ENCODE measurements around the gene SUCLG2. TPM values are rescaled to one million over a fixed set of nuclear protein-coding genes. Genes with fewer than 3 reads are reported as not detected.
A peak's percentile ranks its signal among the peaks of the same experiment; 100 is the strongest.

The SUCLG2 gene, protein sequence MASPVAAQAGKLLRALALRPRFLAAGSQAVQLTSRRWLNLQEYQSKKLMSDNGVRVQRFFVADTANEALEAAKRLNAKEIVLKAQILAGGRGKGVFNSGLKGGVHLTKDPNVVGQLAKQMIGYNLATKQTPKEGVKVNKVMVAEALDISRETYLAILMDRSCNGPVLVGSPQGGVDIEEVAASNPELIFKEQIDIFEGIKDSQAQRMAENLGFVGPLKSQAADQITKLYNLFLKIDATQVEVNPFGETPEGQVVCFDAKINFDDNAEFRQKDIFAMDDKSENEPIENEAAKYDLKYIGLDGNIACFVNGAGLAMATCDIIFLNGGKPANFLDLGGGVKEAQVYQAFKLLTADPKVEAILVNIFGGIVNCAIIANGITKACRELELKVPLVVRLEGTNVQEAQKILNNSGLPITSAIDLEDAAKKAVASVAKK
- 41.4 and 52.7 TPM in 2 replicates for total RNA-seq (2014; rRNA removed; shearing (Covaris generic))

GRCh38 chr3:67654099-67654843, at the start of gene SUCLG2:
TSS of gene SUCLG2 (minus strand) at chr3:67654612. CDS start at chr3:67654586, 26 bp downstream.
- Histone ChIP-seq H3K4me3 (ENCODE audit: insufficient read depth, low read depth, low read length) (peak within 1 kb of the TSS; percentile 75), H3K27me3 (ENCODE audit: control insufficient read depth, insufficient read depth, low read length) (no peaks in the 10 kb centered on the region), H3K36me3 (replicated peaks; ENCODE audit: control insufficient read depth, insufficient read depth, low read length) (no peaks in the 10 kb centered on the region)
- peak; percentile 87 for DNase-seq

DNA sequence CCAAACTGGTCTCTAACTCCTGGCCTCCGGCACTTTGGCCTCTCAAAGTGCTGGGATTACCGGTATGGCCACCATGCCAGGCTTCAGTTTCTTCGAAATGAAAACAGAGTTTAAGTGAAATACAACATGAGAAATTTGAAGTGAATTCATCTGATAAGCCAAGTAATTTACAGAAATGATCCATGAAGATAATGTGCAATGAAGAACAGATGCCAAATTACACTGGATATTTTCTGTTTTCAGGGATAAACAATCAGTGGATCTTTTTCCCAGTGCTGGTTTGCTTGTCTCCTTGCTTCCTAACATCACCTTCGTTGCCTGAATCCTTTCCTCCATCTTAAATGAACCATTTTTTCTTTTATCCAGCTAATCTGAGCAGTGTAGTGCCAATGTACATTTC, 46.2 kb upstream of the SUCLG2 start:
- DNase-seq: no peak
- Histone ChIP-seq H3K36me3 (replicated peaks; ENCODE audit: control insufficient read depth, insufficient read depth, low read length) (no peaks in the 10 kb centered on the region), H3K4me3 (ENCODE audit: insufficient read depth, low read depth, low read length) (no peak overlapping the region), H3K27me3 (ENCODE audit: control insufficient read depth, insufficient read depth, low read length) (no peaks in the 10 kb centered on the region)

DNA sequence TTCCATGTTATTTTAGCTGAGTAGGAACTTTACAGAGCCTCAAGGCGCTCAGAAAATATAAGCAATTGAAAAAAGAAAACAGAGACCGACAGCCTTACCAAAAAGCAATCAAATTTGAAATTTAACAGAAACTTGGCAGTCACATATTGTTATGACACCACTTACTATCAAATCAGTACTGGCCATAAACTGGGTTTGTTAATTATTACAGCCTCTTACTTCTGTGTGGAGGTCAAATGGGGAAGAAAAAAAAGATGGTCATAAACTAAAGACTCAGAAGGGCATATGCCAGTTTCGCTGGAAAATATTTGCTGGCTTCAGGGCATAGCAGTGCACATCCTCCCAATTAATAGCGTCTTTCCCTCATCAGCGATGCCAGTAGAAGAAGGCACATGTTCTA, 45.5 kb upstream of the SUCLG2 start:
- Histone ChIP-seq H3K36me3 (replicated peaks; ENCODE audit: control insufficient read depth, insufficient read depth, low read length) (no peaks in the 10 kb centered on the region), H3K27me3 (ENCODE audit: control insufficient read depth, insufficient read depth, low read length) (no peaks in the 10 kb centered on the region), H3K4me3 (ENCODE audit: insufficient read depth, low read depth, low read length) (no peak overlapping the region)
- DNase-seq: no peak

GRCh38 chr3:67692621-67693020, 38.2 kb upstream of the SUCLG2 start:
- no peak for DNase-seq
- H3K27me3 ChIP-seq (ENCODE audit: control insufficient read depth, insufficient read depth, low read length): no peaks in the 10 kb centered on the region
- H3K4me3 ChIP-seq (ENCODE audit: insufficient read depth, low read depth, low read length): no peak overlapping the region
- no peaks in the 10 kb centered on the region for H3K36me3 ChIP-seq (replicated peaks; ENCODE audit: control insufficient read depth, insufficient read depth, low read length)

DNA sequence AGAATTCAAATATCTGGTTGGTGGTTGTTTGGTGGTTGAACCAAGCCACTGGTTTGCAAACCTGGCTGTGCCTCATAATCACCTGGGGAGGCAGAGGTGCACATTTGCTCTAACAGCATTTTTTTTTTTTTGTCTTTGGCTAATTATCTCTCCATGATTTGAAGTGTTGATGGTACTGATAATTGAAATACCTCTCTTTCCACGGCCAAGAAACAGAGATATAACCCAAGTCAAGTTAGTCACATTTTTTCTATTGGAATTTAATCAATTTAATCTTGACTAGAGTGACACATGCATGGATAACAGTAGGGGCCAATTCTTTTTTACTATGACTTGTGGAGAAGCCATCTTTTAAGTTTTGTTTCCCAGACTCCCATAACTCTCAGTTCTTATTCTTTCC, 37.5 kb upstream of the SUCLG2 start:
- no peaks in the 10 kb centered on the region for H3K36me3 ChIP-seq (replicated peaks; ENCODE audit: control insufficient read depth, insufficient read depth, low read length)
- no peak for DNase-seq
- H3K27me3 ChIP-seq (ENCODE audit: control insufficient read depth, insufficient read depth, low read length): no peaks in the 10 kb centered on the region
- H3K4me3 ChIP-seq (ENCODE audit: insufficient read depth, low read depth, low read length): no peak overlapping the region

GRCh38 chr3:67691207-67691606, 36.8 kb upstream of the SUCLG2 start:
- Histone ChIP-seq H3K4me3 (ENCODE audit: insufficient read depth, low read depth, low read length) (no peak overlapping the region), H3K36me3 (replicated peaks; ENCODE audit: control insufficient read depth, insufficient read depth, low read length) (no peaks in the 10 kb centered on the region), H3K27me3 (ENCODE audit: control insufficient read depth, insufficient read depth, low read length) (no peaks in the 10 kb centered on the region)
- no peak for DNase-seq

- no peak for DNase-seq
- no peaks in the 10 kb centered on the region for H3K36me3 ChIP-seq (replicated peaks; ENCODE audit: control insufficient read depth, insufficient read depth, low read length)
- H3K4me3 ChIP-seq (ENCODE audit: insufficient read depth, low read depth, low read length): no peak overlapping the region
- H3K27me3 ChIP-seq (ENCODE audit: control insufficient read depth, insufficient read depth, low read length): no peaks in the 10 kb centered on the region
Measured at GRCh38 chr3:67689806-67690205, 35.4 kb upstream of the SUCLG2 start.

- Histone ChIP-seq H3K27me3 (ENCODE audit: control insufficient read depth, insufficient read depth, low read length) (no peaks in the 10 kb centered on the region), H3K4me3 (ENCODE audit: insufficient read depth, low read depth, low read length) (no peak overlapping the region), H3K36me3 (replicated peaks; ENCODE audit: control insufficient read depth, insufficient read depth, low read length) (no peaks in the 10 kb centered on the region)
- DNase-seq: no peak
Measured at GRCh38 chr3:67688231-67688630, 33.8 kb upstream of the SUCLG2 start.

DNA sequence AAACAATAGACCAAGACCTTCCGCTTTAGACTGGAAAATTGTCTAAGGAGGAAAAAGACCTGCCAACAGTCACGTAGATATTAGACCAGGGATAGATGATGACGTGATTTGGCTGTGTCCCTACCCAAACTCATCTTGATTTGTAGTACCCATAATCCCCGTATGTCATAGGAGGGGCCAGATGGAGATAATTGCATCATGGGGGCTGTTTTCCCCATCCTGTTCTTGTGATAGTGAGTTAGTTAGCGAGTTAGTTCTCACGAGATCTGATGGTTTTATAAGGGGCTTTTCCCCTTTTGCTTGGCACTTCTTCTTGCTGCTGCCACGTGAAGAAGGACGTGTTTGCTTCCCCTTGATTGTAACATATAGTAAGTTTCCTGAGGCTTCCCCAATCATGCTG, 31.7 kb upstream of the SUCLG2 start:
- Histone ChIP-seq H3K36me3 (replicated peaks; ENCODE audit: control insufficient read depth, insufficient read depth, low read length) (no peaks in the 10 kb centered on the region), H3K27me3 (ENCODE audit: control insufficient read depth, insufficient read depth, low read length) (no peaks in the 10 kb centered on the region), H3K4me3 (ENCODE audit: insufficient read depth, low read depth, low read length) (no peak overlapping the region)
- DNase-seq: no peak

DNA sequence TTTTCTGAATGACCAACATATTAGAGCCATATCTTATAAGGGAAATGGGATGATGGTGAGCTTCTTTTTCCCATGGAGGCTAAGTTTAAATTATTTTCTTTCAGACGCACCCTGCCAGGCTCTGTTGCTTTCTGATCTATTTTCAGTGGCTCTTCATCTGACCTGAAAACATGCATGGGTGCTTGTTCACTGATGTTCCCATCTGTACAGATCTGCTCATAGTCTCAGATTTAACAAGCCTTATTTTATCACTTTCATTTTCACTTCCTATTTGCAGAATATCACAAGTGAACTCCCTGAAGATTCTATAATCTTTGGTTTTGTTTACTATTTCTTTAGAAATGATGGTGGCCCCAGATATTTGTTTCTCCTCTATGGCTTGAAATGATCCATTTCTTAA, 31.1 kb upstream of the SUCLG2 start:
- DNase-seq: no peak
- no peak overlapping the region for H3K4me3 ChIP-seq (ENCODE audit: insufficient read depth, low read depth, low read length)
- no peaks in the 10 kb centered on the region for H3K27me3 ChIP-seq (ENCODE audit: control insufficient read depth, insufficient read depth, low read length)
- no peaks in the 10 kb centered on the region for H3K36me3 ChIP-seq (replicated peaks; ENCODE audit: control insufficient read depth, insufficient read depth, low read length)

DNA sequence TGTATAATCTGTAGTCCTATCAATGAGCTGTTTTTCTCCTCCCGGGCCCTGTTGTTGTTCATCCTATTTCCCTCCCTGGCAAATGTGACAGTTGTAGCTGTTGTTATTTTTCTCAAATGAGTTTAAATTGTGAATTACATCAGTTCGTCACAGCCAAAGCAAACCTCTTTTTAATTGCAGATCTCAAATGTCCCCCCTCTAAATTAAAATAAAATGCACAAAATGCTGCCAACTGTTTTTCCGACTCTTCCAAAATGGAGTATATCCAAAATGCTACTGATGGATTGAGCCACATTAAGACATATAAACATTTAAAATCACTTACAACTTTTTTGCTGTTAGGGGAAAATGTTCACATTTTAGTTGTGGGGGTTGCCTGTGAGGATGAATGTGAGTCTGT, 29.8 kb upstream of the SUCLG2 start:
- no peaks in the 10 kb centered on the region for H3K36me3 ChIP-seq (replicated peaks; ENCODE audit: control insufficient read depth, insufficient read depth, low read length)
- no peak overlapping the region for H3K4me3 ChIP-seq (ENCODE audit: insufficient read depth, low read depth, low read length)
- DNase-seq: no peak
- no peaks in the 10 kb centered on the region for H3K27me3 ChIP-seq (ENCODE audit: control insufficient read depth, insufficient read depth, low read length)

GRCh38 chr3:67683522-67683921, 29.1 kb upstream of the SUCLG2 start:
- Histone ChIP-seq H3K27me3 (ENCODE audit: control insufficient read depth, insufficient read depth, low read length) (no peaks in the 10 kb centered on the region), H3K4me3 (ENCODE audit: insufficient read depth, low read depth, low read length) (no peak overlapping the region), H3K36me3 (replicated peaks; ENCODE audit: control insufficient read depth, insufficient read depth, low read length) (no peaks in the 10 kb centered on the region)
- no peak for DNase-seq

DNA sequence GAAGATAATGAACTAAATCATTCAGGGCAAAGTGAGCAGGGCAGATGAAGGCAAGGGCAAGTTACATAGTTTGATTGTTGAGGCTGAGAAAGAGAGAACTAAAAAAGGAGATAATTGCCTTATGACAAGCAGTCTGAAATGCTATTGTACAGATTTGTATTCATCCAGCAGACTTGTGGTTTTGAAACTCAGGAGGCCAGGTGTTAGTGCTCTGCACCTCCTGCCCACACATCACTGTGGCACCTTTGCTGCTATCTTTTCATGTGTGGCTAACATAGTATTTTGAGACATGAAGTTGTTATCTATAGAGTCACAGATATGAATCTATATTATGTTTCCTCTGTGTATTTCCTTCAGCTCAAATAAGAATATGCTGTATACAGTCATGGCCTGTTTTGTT, 24.3 kb upstream of the SUCLG2 start:
- Histone ChIP-seq H3K4me3 (ENCODE audit: insufficient read depth, low read depth, low read length) (no peak overlapping the region), H3K27me3 (ENCODE audit: control insufficient read depth, insufficient read depth, low read length) (no peaks in the 10 kb centered on the region), H3K36me3 (replicated peaks; ENCODE audit: control insufficient read depth, insufficient read depth, low read length) (no peaks in the 10 kb centered on the region)
- DNase-seq: no peak

DNA sequence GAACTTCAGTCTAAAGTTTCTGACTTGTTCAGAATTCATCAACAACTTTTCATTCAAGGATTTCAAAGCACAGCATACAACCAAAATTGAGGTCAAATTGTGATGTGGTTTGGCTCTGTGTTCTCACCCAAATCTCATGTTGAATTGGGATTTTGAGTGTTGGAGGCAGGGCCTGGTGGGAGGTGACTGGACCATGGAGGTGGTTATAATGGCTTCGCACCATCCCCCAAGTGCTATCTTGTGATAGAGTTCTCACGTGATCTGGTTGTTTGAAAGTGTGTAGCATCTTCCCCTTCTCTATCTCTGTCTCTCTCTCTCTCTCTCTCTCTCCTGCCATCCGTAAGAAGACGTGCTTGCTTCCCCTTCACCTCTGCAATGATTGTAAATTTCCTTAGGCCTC, 19.6 kb upstream of the SUCLG2 start:
- Histone ChIP-seq H3K36me3 (replicated peaks; ENCODE audit: control insufficient read depth, insufficient read depth, low read length) (no peaks in the 10 kb centered on the region), H3K4me3 (ENCODE audit: insufficient read depth, low read depth, low read length) (no peak overlapping the region), H3K27me3 (ENCODE audit: control insufficient read depth, insufficient read depth, low read length) (no peaks in the 10 kb centered on the region)
- no peak for DNase-seq

- Histone ChIP-seq H3K36me3 (replicated peaks; ENCODE audit: control insufficient read depth, insufficient read depth, low read length) (no peaks in the 10 kb centered on the region), H3K4me3 (ENCODE audit: insufficient read depth, low read depth, low read length) (no peak overlapping the region), H3K27me3 (ENCODE audit: control insufficient read depth, insufficient read depth, low read length) (no peaks in the 10 kb centered on the region)
- DNase-seq: no peak
Measured at GRCh38 chr3:67662733-67663132, 8.3 kb upstream of the SUCLG2 start.
